Measurements from ENCODE around the gene MAP2K7.

The MAP2K7 gene

DNA sequence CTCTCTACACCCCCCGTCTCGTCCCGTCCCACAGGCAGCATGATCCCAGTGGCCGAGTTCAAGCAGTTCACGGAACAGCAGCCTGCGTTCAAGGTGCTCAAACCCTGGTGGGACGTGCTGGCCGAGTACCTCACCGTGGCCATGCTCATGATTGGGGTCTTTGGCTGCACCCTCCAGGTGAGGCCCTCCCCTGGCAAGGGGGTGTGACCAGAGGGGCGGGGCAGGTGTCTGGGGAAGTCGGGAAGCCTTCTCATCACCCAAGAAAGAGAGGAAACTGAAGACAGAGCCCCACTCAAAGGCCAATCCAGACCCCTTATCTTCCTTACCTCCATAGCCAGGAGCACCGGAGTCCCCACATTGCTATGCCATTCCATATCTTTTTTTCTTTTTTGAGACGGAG is 8.1 kb upstream of the MAP2K7 start:
- no peak overlapping the region for H3K4me3 ChIP-seq (ENCODE audit: control insufficient read depth, low read depth, low read length)
- no peak for TF ChIP-seq CTCF (IDR thresholded peaks at IDR 0.05; ENCODE audit: control insufficient read depth, insufficient read depth, low read depth, low read length, missing control alignments)
- DNase-seq (ENCODE audit: low read depth) = no peak

DNA sequence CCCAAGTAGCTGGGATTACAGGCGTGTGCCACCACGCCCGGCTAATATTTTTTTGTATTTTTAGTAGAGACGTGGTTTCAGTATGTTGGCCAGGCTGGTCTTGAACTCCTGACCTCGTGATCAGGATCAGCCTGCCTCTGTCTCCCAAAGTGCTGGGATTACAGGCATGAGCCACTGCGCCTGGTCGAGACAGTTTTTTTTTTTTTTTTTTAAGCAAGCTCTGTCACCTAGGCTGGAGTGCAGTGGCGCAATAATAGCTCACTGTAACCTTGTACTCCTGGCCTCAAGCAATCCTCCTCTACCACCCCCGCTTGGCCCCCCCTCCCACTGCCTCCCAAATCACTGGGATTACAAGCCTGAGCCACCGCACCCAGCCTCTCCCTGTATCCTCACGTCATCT is 6.4 kb upstream of the MAP2K7 start:
- no peak overlapping the region for H3K4me3 ChIP-seq (ENCODE audit: control insufficient read depth, low read depth, low read length)
- TF ChIP-seq CTCF (IDR thresholded peaks at IDR 0.05; ENCODE audit: control insufficient read depth, insufficient read depth, low read depth, low read length, missing control alignments) = no peak
- DNase-seq (ENCODE audit: low read depth) = no peak

- H3K4me3 ChIP-seq (ENCODE audit: control insufficient read depth, low read depth, low read length) = no peak overlapping the region
- no peak for TF ChIP-seq CTCF (IDR thresholded peaks at IDR 0.05; ENCODE audit: control insufficient read depth, insufficient read depth, low read depth, low read length, missing control alignments)
- no peak for DNase-seq (ENCODE audit: low read depth)
Observed at GRCh38 chr19:7898967-7899366, 4.7 kb upstream of the MAP2K7 start.

DNA sequence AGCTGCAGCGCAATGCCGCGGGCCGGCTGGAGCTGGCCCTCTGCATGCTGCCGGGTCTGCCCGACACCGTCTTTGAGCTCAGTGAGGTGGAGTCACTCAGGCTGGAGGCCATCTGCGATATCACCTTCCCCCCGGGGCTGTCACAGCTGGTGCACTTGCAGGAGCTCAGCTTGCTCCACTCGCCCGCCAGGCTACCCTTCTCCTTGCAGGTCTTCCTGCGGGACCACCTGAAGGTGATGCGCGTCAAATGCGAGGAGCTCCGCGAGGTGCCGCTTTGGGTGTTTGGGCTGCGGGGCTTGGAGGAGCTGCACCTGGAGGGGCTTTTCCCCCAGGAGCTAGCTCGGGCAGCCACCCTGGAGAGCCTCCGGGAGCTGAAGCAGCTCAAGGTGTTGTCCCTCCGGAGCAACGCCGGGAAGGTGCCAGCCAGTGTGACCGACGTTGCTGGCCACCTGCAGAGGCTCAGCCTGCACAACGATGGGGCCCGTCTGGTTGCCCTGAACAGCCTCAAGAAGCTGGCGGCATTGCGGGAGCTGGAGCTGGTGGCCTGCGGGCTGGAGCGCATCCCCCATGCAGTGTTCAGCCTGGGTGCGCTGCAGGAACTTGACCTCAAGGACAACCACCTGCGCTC is 3.8 kb upstream of the MAP2K7 start:
- no peak for TF ChIP-seq CTCF (IDR thresholded peaks at IDR 0.05; ENCODE audit: control insufficient read depth, insufficient read depth, low read depth, low read length, missing control alignments)
- H3K4me3 ChIP-seq (ENCODE audit: control insufficient read depth, low read depth, low read length) = no peak overlapping the region
- DNase-seq (ENCODE audit: low read depth) = no peak

- no peak for TF ChIP-seq CTCF (IDR thresholded peaks at IDR 0.05; ENCODE audit: control insufficient read depth, insufficient read depth, low read depth, low read length, missing control alignments)
Observed at GRCh38 chr19:7900401-7900870, 3.2 kb upstream of the MAP2K7 start.

GRCh38 chr19:7900931-7901330 is 2.7 kb upstream of the MAP2K7 start:
- no peak for TF ChIP-seq CTCF (IDR thresholded peaks at IDR 0.05; ENCODE audit: control insufficient read depth, insufficient read depth, low read depth, low read length, missing control alignments)
- H3K4me3 ChIP-seq (ENCODE audit: control insufficient read depth, low read depth, low read length) = no peak overlapping the region
- no peak for DNase-seq (ENCODE audit: low read depth)

More at GRCh38 chr19:7900401-7900870, 3.2 kb upstream of the MAP2K7 start:
- H3K4me3 ChIP-seq (ENCODE audit: control insufficient read depth, low read depth, low read length) = no peak overlapping the region
- no peak for DNase-seq (ENCODE audit: low read depth)

Data from AG09309 (cell line).